ENCODE measurements around the gene USP1. TPM values are rescaled to one million over a fixed set of nuclear protein-coding genes. Genes with fewer than 3 reads are reported as not detected.

The USP1 gene
- total and polyA plus RNA-seq, 10 of the 15 experiments (the other 5 are each of a cell fraction or from before 2014, with no cell fraction given) = 25.6 to 77.9 (median 48.1) TPM

DNA sequence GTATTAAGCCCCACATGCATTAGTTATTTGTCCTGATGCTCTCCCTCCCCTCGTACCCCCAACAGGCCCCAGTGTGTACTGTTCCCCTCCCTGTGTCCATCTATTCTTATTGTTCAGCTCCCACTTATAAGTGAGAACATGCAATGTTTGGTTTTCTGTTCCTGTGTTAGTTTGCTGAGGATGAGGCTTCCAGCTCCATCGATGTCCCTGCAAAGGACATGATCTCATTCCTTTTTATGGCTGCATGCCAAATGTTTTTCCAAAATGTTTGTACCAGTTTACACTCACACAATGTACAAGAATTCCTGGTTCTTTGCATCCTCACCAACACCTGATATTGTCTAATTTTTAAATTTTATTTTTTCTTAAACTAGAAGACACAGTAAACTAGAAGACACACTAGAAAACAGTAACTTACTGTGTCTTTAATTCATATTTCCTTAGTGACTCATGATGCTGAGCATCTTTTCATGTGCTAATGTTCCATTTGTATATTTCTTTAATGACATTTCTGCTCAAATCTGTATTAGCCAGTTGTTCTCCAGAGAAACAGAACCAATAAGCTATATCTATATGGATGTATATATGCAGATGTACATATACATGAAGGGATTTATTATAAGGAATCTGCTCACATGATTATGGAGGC lies 19.4 kb upstream of the USP1 start:
- in situ Hi-C loops (cut with MboI) = no loop called here

More for the DNA sequence above, 19.4 kb upstream of the USP1 start:
- 40% methylated on average over 1 of the region's 2 CpGs for WGBS (ENCODE audit: insufficient coverage, insufficient replicate concordance, low lambda C conversion rate, missing lambda C conversion rate)
- intact Hi-C loops (cut with micrococcal nuclease; ENCODE audit: unreplicated experiment) = no loop called here
- ChIA-PET SMC1A (ENCODE audit: uncharacterized antibody, unreplicated experiment) (interaction anchor here (0.6 to 1.3 kb wide), 3 partner anchors 8 to 242 kb away, joined by 3 to 5 read pairs (median 4); no protein-coding TSS in a partner anchor), POLR2A (interaction anchor here (0.7 kb wide), 1 partner anchor 429 kb away, joined by 3 read pairs; no protein-coding TSS in a partner anchor), RAD21 (ENCODE audit: unreplicated experiment) (no interaction called here), CTCF (interaction anchor here (1.3 to 3.5 kb wide), 2 partner anchors 9 to 328 kb away, joined by 4 to 12 read pairs; no protein-coding TSS in a partner anchor)
- no TSS peak for BruUV-seq (replicated peaks)
- Histone ChIP-seq H2AFZ (ENCODE audit: control insufficient read depth, low read depth, low read length) (no peak overlapping the region), H4K20me1 (ENCODE audit: control insufficient read depth, insufficient read depth) (no peaks in the 10 kb centered on the region), H3K27ac (ENCODE audit: control insufficient read depth, insufficient read depth) (no peak overlapping the region), H3K36me3 (ENCODE audit: control insufficient read depth in 2 of 2, insufficient read depth in 2 of 2, low read length in 1 of 2) (no peaks in the 10 kb centered on the region), H3K4me2 (ENCODE audit: control insufficient read depth, insufficient read depth) (no peak overlapping the region), H3K27me3 (replicated peaks in 1 of 2; ENCODE audit: control insufficient read depth in 2 of 2, insufficient read depth in 2 of 2, low read length in 1 of 2) (no peaks in the 10 kb centered on the region; a peak in 1 of 4 replicates), H3K9me3 (replicated peaks; ENCODE audit: control insufficient read depth, insufficient read depth, low read length) (no peaks in the 10 kb centered on the region), H3K4me3 (no peak overlapping the region), H3K9ac (ENCODE audit: control insufficient read depth, insufficient read depth, low read length) (no peak overlapping the region), H3K79me2 (ENCODE audit: control insufficient read depth, insufficient read depth, low read length) (no peaks in the 10 kb centered on the region), H3K4me1 (ENCODE audit: control insufficient read depth, insufficient read depth, low read length) (no peaks in the 10 kb centered on the region)
- ATAC-seq = no peak
- TF ChIP-seq EP300 (IDR thresholded peaks at IDR 0.05; ENCODE audit: borderline replicate concordance in 1 of 2, control insufficient read depth in 1 of 2, low read depth in 2 of 2, low read length in 2 of 2) (no peak), GABPA (IDR thresholded peaks at IDR 0.05; ENCODE audit: low read depth) (no peak), NFYA (IDR thresholded peaks at IDR 0.05; ENCODE audit: borderline replicate concordance, low read depth, low read length) (no peak), WRNIP1 (IDR thresholded peaks at IDR 0.05; ENCODE audit: borderline replicate concordance, low read depth, low read length) (no peak), POLR2AphosphoS5 (IDR thresholded peaks at IDR 0.05; ENCODE audit: low read length) (no peak), ZNF274 (IDR thresholded peaks at IDR 0.05; ENCODE audit: insufficient read depth, insufficient read length) (no peak), HDAC6 (IDR thresholded peaks at IDR 0.05; ENCODE audit: unreplicated experiment) (no peak), PBX3 (IDR thresholded peaks at IDR 0.05; ENCODE audit: insufficient replicate concordance, low read depth, low read length) (no peak)
- TF ChIP-seq, protein P1, sequence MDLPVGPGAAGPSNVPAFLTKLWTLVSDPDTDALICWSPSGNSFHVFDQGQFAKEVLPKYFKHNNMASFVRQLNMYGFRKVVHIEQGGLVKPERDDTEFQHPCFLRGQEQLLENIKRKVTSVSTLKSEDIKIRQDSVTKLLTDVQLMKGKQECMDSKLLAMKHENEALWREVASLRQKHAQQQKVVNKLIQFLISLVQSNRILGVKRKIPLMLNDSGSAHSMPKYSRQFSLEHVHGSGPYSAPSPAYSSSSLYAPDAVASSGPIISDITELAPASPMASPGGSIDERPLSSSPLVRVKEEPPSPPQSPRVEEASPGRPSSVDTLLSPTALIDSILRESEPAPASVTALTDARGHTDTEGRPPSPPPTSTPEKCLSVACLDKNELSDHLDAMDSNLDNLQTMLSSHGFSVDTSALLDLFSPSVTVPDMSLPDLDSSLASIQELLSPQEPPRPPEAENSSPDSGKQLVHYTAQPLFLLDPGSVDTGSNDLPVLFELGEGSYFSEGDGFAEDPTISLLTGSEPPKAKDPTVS (IDR thresholded peaks at IDR 0.05; ENCODE audit: low read depth, low read length) = no peak
- FAIRE-seq = no peak
- no peak for DNase-seq (ENCODE audit: low read depth, low spot score)
